ENCODE measurements around the gene SHISAL2A. TPM values are rescaled to one million over a fixed set of nuclear protein-coding genes. Genes with fewer than 3 reads are reported as not detected.

Gene SHISAL2A
- total and polyA plus RNA-seq, 2 of the 13 experiments (the other 11 are each of a cell fraction or from before 2014, with no cell fraction given) = not detected

GRCh38 chr1:52651904-52652303, 18.9 kb downstream of the SHISAL2A start (continued):
- TF ChIP-seq, protein P1, sequence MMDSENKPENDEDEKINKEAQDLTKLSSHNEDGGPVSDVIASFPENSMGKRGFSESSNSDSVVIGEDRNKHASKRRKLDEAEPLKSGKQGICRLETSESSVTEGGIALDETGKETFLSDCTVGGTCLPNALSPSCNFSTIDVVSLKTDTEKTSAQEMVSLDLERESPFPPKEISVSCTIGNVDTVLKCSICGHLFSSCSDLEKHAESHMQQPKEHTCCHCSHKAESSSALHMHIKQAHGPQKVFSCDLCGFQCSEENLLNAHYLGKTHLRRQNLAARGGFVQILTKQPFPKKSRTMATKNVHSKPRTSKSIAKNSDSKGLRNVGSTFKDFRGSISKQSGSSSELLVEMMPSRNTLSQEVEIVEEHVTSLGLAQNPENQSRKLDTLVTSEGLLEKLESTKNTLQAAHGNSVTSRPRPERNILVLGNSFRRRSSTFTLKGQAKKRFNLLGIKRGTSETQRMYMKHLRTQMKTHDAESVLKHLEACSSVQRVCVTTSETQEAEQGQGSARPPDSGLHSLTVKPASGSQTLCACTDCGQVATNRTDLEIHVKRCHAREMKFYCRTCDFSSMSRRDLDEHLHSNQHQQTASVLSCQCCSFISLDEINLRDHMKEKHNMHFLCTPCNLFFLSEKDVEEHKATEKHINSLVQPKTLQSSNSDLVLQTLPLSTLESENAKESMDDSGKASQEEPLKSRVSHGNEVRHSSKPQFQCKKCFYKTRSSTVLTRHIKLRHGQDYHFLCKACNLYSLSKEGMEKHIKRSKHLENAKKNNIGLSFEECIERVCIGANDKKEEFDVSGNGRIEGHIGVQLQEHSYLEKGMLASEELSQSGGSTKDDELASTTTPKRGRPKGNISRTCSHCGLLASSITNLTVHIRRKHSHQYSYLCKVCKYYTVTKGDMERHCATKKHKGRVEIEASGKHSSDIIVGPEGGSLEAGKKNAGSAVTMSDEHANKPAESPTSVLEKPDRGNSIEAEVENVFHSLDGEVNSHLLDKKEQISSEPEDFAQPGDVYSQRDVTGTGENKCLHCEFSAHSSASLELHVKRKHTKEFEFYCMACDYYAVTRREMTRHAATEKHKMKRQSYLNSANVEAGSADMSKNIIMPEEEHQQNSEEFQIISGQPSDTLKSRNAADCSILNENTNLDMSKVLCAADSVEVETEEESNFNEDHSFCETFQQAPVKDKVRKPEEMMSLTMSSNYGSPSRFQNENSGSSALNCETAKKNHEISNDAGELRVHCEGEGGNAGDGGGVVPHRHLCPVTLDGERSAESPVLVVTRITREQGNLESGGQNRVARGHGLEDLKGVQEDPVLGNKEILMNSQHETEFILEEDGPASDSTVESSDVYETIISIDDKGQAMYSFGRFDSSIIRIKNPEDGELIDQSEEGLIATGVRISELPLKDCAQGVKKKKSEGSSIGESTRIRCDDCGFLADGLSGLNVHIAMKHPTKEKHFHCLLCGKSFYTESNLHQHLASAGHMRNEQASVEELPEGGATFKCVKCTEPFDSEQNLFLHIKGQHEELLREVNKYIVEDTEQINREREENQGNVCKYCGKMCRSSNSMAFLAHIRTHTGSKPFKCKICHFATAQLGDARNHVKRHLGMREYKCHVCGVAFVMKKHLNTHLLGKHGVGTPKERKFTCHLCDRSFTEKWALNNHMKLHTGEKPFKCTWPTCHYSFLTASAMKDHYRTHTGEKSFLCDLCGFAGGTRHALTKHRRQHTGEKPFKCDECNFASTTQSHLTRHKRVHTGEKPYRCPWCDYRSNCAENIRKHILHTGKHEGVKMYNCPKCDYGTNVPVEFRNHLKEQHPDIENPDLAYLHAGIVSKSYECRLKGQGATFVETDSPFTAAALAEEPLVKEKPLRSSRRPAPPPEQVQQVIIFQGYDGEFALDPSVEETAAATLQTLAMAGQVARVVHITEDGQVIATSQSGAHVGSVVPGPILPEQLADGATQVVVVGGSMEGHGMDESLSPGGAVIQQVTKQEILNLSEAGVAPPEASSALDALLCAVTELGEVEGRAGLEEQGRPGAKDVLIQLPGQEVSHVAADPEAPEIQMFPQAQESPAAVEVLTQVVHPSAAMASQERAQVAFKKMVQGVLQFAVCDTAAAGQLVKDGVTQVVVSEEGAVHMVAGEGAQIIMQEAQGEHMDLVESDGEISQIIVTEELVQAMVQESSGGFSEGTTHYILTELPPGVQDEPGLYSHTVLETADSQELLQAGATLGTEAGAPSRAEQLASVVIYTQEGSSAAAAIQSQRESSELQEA (CRISPR knock-in tag; IDR thresholded peaks at IDR 0.05; ENCODE audit: not compliant biosample characterization) = no peak
- no peak for TF ChIP-seq ZNF225 (CRISPR knock-in tag; IDR thresholded peaks at IDR 0.05)
- no peak for TF ChIP-seq MTF1 (CRISPR knock-in tag; IDR thresholded peaks at IDR 0.05)
- no peak for TF ChIP-seq ZNF142 (CRISPR knock-in tag; IDR thresholded peaks at IDR 0.05)
- no peak for TF ChIP-seq ZNF354B (CRISPR knock-in tag; IDR thresholded peaks at IDR 0.05)
- TF ChIP-seq ZNF317 (CRISPR knock-in tag; IDR thresholded peaks at IDR 0.05) = no peak
- peak; percentile 63 for TF ChIP-seq FOSL2 (CRISPR knock-in tag; IDR thresholded peaks at IDR 0.05)
- no peak for TF ChIP-seq ZNF160 (CRISPR knock-in tag; IDR thresholded peaks at IDR 0.05)
- TF ChIP-seq ZBTB14 (CRISPR knock-in tag; IDR thresholded peaks at IDR 0.05) = no peak
- no peak for TF ChIP-seq HES4 (CRISPR knock-in tag; IDR thresholded peaks at IDR 0.05; ENCODE audit: borderline replicate concordance)
- TF ChIP-seq ZBTB4 (CRISPR knock-in tag; IDR thresholded peaks at IDR 0.05; ENCODE audit: borderline replicate concordance) = no peak

All from HepG2 (cell line).